GM12872 (cell line): ENCODE measurements around the gene RCOR1.

Experiments used
- CTCF ChIP-seq: IDR thresholded peaks from 3 replicates; pipeline ENCODE4 v1.5.1; 2011; ENCODE audit warnings: low read depth, mild to moderate bottlenecking, low read length, moderate library complexity; ENCODE audit not compliant: insufficient read depth

The RCOR1 gene

DNA sequence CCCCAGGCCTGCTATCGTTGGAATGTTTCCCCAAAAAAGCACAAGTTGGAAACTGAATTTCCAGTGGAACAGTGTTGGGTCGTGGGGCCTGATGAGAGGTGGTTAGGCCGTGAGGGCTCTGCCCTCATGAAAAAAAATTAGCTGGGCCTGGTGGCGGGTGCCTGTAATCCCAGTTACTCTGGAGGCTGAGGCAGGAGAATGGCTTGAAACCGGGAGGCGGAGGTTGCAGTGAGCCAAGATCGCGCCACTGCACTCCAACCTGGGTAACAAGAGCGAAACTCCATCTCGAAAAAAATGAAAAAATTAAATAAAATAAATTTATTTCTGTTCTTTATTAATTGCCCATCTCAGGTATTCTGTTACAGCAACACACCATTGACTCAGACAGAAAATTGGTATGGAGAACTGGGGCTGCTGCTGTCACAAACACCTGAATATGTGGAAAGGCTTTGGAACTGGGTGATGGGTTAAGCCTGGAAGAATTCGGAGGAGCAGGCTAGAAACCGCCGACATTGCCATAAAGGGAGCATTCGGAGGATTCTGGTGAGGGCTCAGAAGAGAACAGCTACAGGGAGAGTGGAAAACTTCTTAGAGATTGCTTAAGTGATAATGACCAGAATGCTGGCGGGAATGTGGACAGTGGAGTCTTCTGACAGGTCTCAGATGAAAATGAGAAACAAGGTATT is 17.1 kb upstream of the RCOR1 start:
- TF ChIP-seq CTCF: no peak

- TF ChIP-seq CTCF: no peak
These were observed 13.6 kb upstream of the RCOR1 start for GRCh38 chr14:102578821-102579220.

DNA sequence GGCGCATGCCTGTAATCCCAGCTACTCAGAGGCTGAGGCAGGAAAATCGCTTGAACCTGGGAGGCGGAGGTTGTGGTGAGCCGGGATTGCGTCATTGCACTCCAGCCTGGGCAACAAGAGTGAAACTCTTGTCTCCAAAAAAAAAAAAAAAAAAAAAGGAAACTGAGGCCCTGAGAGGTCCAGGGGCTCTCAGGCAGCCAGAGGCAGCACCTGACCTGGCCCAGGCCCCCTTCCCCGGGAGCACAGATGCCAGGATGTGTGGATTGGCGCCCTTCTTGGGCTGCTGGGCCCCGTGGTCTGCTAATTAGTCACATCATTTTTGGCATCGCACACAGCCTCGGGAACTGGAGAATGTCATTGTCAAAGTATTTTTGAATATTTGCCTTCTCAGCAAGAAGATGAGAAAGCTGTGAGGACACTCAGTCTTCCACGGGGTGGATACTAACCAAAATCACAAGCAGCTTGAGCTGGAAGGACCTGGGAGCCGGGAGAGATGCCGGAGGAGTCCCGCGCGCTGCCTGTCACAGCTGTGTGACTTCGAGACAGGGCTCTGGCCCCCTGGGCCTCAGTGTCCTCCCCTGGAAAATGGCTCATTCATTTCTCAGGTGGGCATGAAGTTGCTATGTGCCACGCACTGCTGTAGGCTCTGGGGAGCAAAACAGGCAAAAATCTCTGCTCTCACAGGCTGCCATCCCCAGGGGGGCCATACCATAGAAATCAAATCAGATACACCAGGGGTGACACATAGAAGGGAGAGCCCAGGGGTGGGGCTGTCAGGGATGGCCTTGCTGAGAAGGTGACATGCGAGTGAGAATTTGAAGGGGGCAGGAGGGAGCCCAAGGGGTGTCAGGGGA is 12.5 kb upstream of the RCOR1 start:
- no peak for TF ChIP-seq CTCF

DNA sequence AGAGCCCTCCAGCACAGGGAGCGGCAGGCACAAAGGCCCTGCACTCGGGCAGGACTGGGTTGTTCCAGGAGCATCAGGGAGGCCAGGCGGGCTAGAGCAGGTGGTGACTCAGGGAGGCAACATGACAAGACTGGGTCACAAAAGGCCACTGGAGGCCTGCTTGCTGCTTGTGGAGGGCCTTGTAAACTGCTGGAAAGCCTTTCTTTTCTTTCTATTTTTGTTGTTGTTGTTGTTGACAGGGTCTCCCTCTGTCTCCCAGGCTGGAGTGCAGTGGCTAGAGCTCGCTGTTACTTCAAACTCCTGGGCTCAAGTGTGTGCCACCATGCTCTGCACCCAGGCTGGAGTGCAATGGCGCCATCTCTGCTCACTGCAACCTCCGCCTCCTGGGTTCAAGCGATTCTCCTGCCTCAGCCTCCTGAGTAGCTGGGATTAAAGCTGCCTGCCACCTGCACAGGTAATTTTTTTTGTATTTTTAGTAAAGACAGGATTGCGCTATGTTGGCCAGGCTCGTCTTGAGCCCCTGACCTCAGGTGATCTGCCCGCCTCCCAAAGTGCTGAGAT is 11.8 kb upstream of the RCOR1 start:
- no peak for TF ChIP-seq CTCF

DNA sequence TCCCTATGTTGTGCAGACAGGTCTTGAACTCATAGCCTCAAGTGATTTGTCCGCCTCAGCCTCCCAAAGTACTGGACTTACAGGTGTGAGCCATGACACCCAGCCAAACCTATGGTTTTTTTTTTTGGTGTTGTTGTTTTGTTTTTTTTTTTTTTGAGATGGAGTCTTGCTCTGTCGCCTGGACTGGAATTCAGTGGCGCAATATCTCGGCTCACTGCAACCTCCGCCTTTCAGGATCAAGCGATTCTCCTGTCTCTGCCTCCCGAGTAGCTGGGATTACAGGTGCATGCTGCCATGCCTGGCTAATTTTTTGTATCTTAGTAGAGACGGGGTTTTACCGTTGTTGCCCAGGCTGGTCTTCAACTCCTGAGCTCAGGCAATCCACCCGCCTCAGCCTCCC is 11.3 kb upstream of the RCOR1 start:
- TF ChIP-seq CTCF: no peak

- TF ChIP-seq CTCF: no peak
These were observed 8.7 kb upstream of the RCOR1 start for GRCh38 chr14:102583726-102584125.

DNA sequence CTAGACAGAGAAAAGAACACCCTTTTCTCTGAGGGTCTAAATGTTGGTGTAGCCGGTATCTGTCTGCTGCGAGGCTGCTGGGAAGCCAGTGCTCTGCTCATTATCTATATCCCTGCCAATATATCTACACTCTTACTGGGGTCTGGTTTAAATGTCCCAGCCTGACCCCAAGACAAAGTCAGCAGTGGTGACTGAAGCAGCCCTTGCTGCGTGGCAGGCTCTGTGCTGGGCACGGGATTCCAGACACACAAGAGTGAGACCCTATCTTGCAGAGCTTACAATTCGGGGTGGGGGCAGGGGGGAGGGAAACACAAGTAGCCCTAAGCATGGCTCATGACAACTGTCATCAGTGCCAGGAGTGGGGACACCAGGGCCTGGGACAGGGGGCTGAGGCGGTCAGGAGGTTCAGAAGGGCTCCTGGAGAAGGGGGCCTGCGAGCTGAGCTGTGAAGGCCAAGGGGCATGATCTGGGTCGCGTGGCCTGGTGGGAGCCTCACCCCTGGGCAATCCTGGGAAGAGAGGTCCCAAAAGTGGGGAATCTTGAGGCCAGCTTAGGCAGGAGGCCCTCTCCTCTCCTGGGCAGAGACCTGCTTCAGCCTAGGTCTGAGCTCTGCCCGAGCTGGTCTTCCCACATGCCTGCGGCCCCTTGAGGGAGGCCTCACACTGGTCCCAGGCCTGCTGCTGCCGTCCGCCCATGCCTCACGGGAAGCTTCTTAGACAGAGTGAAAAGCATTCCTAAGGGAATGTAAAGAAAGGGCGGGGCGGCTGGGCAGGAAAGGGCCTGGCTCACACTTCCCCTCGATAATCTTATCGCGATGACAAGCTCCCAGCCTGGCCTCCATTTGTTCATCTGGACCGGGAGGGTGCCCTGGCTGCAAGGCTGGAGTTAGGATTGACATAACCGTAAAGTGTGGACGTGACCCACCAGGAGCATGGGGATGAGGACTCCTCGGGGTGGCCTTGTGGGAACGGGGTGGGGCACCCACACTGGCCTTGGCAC is 7.3 kb upstream of the RCOR1 start:
- no peak for TF ChIP-seq CTCF
